GM19468 (cell line): ENCODE results near the gene ZNF354C.
A peak's percentile ranks its signal among the peaks of the same experiment; 100 is the strongest.
"Not testable (repeated sequence)": the region's sequence is repeated elsewhere in the genome, so short reads cannot be mapped to it uniquely, and the experiment has no call there.

Experiments used
- ATAC-seq: cut with Tn5 transposase; IDR thresholded peaks from one replicate; pipeline ENCODE4 v1.9.1; 2021; ENCODE audit warnings: mild to moderate bottlenecking, moderate library complexity, moderate number of reproducible peaks; ENCODE audit not compliant: unreplicated experiment; ENCODE audit errors: extremely low read depth

ZNF354C gene

GRCh38 chr5:179060116-179061008, at the start of gene ZNF354C:
Gene ZNF354C (plus strand): TSS chr5:179060373. CDS start chr5:179062069, 1,696 bp downstream.
- ATAC-seq, result peak; percentile 75

- peak; percentile 87 for ATAC-seq
These were observed 36.5 kb upstream of the ZNF354C start, which contains the start of gene ZNF879 for GRCh38 chr5:179023528-179024189. Gene ZNF879 (plus strand): TSS chr5:179023804. CDS start chr5:179025005, 1,201 bp downstream.

DNA sequence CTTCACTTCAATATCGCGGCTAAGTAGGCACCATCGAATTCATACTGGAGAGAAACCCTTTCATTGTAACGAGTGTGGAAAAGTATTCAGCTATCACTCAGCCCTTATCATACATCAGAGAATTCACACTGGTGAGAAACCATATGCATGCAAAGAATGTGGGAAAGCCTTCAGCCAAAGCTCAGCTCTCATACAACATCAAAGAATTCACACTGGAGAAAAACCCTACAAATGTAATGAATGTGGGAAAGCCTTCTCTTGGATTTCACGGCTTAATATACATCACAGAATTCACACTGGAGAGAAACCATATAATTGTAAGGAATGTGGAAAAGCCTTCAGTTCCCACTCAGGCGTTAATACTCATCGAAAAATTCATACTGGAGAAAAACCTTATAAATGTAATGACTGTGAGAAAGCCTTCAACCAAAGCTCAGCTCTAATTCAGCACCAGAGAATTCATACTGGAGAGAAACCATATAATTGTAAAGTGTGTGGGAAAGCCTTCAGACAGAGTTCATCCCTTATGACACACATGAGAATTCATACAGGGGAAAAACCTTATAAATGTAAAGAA, 27.1 kb upstream of the ZNF354C start:
- ATAC-seq, result no peak

DNA sequence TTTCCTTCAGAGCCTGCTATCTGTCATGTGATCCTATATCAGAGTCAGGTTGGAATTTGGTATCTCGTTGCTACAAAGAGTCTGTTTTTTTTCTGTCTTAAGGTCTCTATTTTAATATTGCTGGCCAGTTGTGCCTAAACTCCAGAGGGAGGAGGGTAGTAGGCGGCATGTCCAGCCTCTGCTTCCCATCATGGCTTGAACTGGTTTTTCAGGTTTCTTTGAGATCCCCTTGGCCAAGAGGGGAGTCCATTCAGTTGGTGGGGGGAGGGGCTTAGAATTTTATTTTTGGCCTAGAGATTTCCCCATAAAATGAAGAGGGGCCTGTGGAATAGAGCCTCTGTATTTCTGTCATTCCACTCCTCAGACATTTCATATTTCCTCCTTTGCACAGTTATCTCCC, 15.4 kb upstream of the ZNF354C start:
- no peak for ATAC-seq

DNA sequence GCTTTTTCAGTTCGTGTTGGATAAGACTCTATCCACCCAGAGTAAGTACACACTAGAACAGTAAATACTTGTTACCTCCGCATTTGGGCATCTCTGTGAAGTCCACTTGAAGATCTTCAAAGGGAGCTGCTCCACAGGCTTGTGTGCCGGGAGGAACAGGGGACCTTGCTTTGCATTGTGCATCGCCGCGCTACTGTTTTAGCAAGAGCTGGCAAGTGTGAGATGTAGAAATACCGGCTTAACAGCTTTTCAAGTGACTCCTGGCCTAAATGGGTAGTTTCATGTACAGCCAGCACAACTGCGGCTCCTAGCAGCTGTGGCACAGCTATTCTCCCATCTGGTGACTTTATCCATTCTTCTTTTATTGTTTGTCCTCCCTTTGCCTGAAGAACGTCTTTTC, 8.4 kb upstream of the ZNF354C start:
- no peak for ATAC-seq

DNA sequence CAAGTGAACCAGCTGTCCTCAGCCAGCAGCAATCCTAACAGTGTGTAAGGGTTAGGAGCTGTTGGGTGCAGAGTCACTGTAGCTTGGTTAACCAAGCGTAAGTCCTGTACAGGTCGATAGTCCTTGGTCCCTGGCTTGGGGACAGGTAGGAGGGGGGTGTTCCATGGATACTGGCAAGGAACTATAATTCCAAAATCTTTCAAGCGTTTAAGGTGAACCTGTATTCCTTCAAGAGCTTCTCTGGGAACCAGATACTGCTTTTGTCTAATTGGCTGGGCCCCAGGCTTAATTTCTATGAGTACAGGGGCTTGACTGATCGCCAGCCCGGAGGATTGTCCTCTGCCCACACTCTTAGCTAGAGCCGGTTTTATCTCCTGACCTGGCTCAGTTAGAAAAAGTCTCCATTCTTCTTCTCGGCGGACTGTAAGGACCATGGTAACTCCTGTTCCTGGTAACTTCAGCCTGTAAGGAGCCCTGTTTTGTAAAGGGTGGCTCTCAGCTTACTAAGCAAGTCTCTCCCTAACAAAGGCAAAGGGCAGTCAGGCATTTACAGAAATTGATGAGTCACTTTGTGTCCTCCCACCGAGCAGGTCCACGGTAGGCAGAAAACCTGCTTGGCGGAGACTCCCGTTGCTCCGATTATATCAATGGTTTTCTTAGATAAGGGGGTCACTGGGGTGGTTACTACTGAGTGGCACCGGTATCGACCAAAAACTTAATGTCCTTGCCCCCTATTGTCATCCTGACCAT, 6.0 kb upstream of the ZNF354C start:
- no peak for ATAC-seq

DNA sequence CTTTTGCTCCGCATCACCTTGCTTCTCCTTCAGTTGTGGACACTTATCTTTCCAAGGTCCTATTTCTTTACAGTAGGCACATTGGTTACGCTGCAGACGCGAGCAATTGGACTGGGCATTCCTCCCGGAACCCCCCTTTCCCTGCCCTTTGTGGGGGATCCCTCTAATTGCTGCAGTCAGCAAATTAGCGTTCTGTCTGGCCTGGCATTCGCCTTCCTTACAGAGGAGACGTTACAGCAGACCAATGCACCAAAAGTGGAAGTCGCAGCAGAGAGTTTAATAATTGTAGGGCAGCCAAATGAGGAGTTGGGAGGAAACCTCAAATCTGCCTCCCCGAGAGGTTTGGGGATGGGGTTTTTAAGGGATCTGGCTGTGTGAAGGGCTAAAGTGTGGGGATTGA, 5.3 kb upstream of the ZNF354C start:
- no peak for ATAC-seq

DNA sequence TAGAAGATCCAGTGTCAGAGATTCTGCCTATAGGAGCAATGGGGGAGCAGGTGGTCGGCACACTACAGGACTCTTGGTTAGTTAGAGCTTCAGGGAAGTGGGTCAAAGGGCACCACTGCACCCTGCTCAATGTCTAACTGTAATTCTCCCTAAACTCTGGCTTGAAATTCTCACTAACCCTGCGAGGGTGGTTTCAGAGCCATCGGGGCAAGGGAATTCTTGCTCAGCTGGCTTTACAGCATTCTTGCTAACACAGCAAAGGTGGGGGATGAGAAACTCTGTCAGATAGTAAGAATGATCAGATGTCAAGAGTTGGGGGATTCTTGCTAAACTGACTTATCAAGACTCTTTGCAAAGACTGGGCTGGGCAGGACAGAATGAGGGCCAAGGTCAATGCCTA, 4.7 kb upstream of the ZNF354C start:
- ATAC-seq, result no peak

GRCh38 chr5:179055841-179056240, 4.3 kb upstream of the ZNF354C start:
- no peak for ATAC-seq

GRCh38 chr5:179061025-179061424, 852 bp downstream of the ZNF354C start:
- no peak for ATAC-seq

DNA sequence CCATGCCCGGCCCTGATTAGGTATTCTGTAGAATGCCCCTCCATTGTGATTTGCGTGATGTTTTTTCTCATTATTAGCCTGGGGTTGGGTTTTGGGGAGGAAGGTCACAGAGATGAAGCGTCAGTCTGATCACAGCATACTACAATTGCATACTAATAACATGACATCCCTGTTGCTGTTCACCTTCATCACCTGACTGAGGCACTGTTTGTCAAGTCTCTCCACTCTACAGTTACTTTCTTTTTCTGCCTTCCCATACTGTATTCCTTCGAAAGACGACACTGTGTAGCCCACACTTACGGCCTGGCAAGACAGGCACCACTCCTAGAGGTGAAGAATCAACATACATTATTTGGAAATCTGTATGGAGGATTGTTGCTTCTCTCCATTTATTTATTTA, 5.5 kb downstream of the ZNF354C start:
- ATAC-seq, result no peak

DNA sequence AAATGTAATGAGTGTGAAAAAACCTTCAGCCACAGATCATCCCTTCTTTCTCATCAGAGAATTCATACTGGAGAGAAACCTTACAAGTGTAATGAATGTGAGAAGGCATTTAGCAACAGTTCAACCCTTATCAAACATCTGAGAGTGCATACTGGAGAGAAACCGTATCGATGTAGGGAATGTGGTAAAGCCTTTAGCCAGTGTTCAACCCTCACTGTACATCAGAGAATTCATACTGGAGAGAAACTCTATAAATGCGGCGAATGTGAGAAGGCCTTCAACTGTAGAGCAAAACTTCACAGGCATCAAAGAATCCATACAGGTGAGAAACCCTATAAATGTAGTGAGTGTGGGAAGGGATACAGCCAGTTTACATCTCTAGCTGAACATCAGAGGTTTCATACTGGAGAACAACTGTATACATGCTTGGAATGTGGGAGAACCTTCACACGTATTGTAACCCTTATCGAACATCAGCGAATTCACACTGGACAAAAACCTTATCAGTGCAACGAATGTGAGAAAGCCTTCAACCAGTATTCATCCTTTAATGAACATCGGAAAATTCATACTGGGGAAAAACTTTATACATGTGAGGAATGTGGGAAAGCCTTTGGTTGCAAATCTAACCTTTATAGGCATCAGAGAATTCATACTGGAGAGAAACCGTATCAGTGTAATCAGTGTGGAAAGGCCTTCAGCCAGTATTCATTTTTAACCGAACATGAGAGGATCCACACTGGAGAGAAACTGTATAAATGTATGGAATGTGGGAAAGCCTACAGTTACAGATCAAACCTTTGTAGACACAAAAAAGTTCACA, 19.2 kb downstream of the ZNF354C start:
- ATAC-seq, result no peak

DNA sequence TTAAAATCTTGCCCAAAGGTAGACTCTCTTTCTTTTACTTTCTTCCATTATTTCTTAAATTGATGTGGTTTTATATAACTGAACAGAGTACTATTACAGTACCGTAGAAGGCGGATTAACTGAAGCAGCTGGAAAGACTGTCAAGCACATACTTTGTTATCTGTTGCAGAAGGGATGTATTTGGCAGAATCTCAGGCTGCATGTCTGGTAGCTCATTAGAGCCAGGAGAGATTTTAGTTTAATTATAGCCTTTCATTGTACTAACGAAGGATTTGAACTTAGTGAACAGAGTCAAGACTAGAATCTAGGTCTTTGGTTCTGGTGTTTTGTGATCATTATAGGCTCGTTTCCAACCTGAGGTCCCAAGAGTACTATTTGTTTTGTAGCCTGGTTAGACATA, 20.6 kb downstream of the ZNF354C start:
- ATAC-seq, result no peak

DNA sequence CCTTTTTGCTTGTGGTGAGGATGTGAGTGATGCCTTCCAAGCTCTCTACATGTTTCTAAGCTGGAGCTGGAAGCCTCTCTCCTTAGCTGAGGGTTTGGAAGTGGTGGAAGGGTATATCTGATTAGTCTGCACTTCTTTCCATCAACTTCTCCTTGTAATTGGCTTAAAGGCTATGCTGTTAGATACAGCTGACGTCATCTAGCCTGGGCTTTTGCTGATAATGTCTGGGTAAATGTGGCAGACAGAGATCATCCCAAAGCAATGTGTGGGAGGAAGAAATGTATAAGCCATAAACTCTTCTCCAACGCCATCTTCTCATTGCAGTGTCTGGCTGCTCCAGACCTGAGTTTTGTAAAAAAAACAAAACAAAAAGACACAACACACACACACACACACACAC, 29.3 kb downstream of the ZNF354C start:
- ATAC-seq, result no peak

- ATAC-seq, result not testable (repeated sequence)
These were observed 41.1 kb downstream of the ZNF354C start for GRCh38 chr5:179101282-179101681.

- no peak for ATAC-seq
These were observed 50.4 kb downstream of the ZNF354C start for GRCh38 chr5:179110528-179110927.

- ATAC-seq, result no peak
These were observed 51.4 kb downstream of the ZNF354C start for GRCh38 chr5:179111267-179112207.

- ATAC-seq, result no peak
These were observed 52.4 kb downstream of the ZNF354C start for GRCh38 chr5:179112469-179113142.
